Measurements from ENCODE around the gene LDHAL6B.

- TF ChIP-seq PBX3 (IDR thresholded peaks at IDR 0.05) (no peak), EZH2phosphoT487 (IDR thresholded peaks at IDR 0.05; ENCODE audit: borderline replicate concordance, low read depth) (no peak), JUND (IDR thresholded peaks at IDR 0.05) (no peak), TCF12 (IDR thresholded peaks at IDR 0.05) (no peak), CTCF (IDR thresholded peaks at IDR 0.05) (no peak), IRF3 (IDR thresholded peaks at IDR 0.05; ENCODE audit: low read depth, low read length) (no peak), MXI1 (IDR thresholded peaks at IDR 0.05; ENCODE audit: low read depth, low read length) (no peak), YY1 (IDR thresholded peaks at IDR 0.05; ENCODE audit: low read depth) (no peak), RAD21 (IDR thresholded peaks at IDR 0.05; ENCODE audit: low read length) (no peak)
Measured at GRCh38 chr15:59218710-59219109, 12.1 kb downstream of the LDHAL6B start.
